IMR-90 (cell line): ENCODE data around the gene PLIN4.

Experiments
- CHD1 ChIP-seq: IDR thresholded peaks from 2 replicates; pipeline ENCODE4 v1.6.1; 2012; ENCODE audit warnings: low read depth, low read length, improper control_type of control experiment
- CTCF ChIP-seq: conservative IDR thresholded peaks from 2 replicates; pipeline ENCODE4 v1.5.1; 2012; ENCODE audit warnings: mild to moderate bottlenecking, low read depth, low read length, improper control_type of control experiment
- ELK1 ChIP-seq: fragments of 150-350 bp; IDR thresholded peaks from 2 replicates; pipeline ENCODE4 v1.6.1; 2016; ENCODE audit warnings: low read depth, mild to moderate bottlenecking, low read length, moderate library complexity, borderline replicate concordance
- FOS ChIP-seq: fragments of 150-350 bp; IDR thresholded peaks from 2 replicates; pipeline ENCODE4 v1.6.1; 2016; ENCODE audit warnings: low read depth, low read length
- MAZ ChIP-seq: IDR thresholded peaks from 2 replicates; pipeline ENCODE4 v1.6.1; 2012; ENCODE audit warnings: low read depth, mild to moderate bottlenecking, low read length, improper control_type of control experiment, moderate library complexity, borderline replicate concordance
- MXI1 ChIP-seq: IDR thresholded peaks from 2 replicates; pipeline ENCODE4 v1.6.1; 2012; ENCODE audit warnings: low read depth, mild to moderate bottlenecking, low read length, moderate library complexity, borderline replicate concordance
- POLR2A ChIP-seq: IDR thresholded peaks from 2 replicates; pipeline ENCODE4 v1.6.1; 2012; ENCODE audit warnings: mild to moderate bottlenecking, low read depth, low read length

- TF ChIP-seq CTCF: no peak
- no peak for TF ChIP-seq CHD1
- TF ChIP-seq MXI1: no peak
- no peak for TF ChIP-seq FOS
- no peak for TF ChIP-seq POLR2A
- no peak for TF ChIP-seq ELK1
- no peak for TF ChIP-seq MAZ
Observed at GRCh38 chr19:4499855-4500254, 18.4 kb downstream of the PLIN4 start.
